DMS153 treated with DMSO at 0.1 percent for 48 hours (cell line): ENCODE measurements around the gene TNFRSF1A.

Experiments
- DNase-seq: peaks from one replicate; lab custom pipeline; 2025; ENCODE audit not compliant: unreplicated experiment; lab: John Stamatoyannopoulos, UW

The TNFRSF1A gene

GRCh38 chr12:6279631-6280030 is 62.2 kb downstream of the TNFRSF1A start:
- DNase-seq, result no peak

DNA sequence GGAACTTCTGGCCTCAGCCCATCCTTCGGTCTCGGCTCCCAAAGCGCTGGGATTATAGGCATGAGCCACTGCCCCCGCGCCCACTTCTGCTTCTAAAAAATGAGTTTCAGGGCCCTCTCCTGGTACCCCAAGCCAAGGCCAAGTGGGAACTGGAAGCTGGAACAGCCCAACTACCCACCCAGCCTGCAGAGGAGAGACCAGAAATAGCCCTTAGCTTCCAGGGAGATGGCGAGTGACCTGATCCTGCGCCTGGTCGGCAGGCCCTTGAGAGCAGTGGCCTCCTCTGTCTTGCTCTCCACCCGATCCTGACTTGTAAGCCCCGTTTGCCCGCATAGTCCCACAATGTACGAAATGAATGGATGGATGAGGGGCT is 62.6 kb downstream of the TNFRSF1A start:
- no peak for DNase-seq
